Measurements from ENCODE around the gene TTC22.
"Not testable (repeated sequence)": the region's sequence is repeated elsewhere in the genome, so short reads cannot be mapped to it uniquely, and the experiment has no call there.

The TTC22 gene

GRCh38 chr1:54788459-54788858 is 12.7 kb downstream of the TTC22 start:
- Histone ChIP-seq H3K4me3 (ENCODE audit: low read depth, low read length) (no peak overlapping the region), H3K27me3 (ENCODE audit: control insufficient read depth, insufficient read depth, low read length) (peaks cover under 1% of the 10 kb centered on the region), H3K4me1 (ENCODE audit: control insufficient read depth, insufficient read depth, low read length) (no peaks in the 10 kb centered on the region), H3K36me3 (ENCODE audit: control insufficient read depth, insufficient read depth, low read length) (no peaks in the 10 kb centered on the region), H3K9me3 (ENCODE audit: control insufficient read depth, insufficient read depth, low read length) (no peaks in the 10 kb centered on the region), H3K9ac (ENCODE audit: low read depth, low read length) (no peak overlapping the region)

GRCh38 chr1:54787604-54788003 is 13.5 kb downstream of the TTC22 start:
- no peaks in the 10 kb centered on the region for H3K36me3 ChIP-seq (ENCODE audit: control insufficient read depth, insufficient read depth, low read length)
- peaks cover 9% of the 10 kb centered on the region for H3K27me3 ChIP-seq (ENCODE audit: control insufficient read depth, insufficient read depth, low read length)
- H3K9ac ChIP-seq (ENCODE audit: low read depth, low read length), result no peak overlapping the region

GRCh38 chr1:54786778-54787177 is 14.3 kb downstream of the TTC22 start:
- Histone ChIP-seq H3K4me1 (ENCODE audit: control insufficient read depth, insufficient read depth, low read length) (no peaks in the 10 kb centered on the region), H3K36me3 (ENCODE audit: control insufficient read depth, insufficient read depth, low read length) (no peaks in the 10 kb centered on the region), H3K4me3 (ENCODE audit: low read depth, low read length) (no peak overlapping the region), H3K9me3 (ENCODE audit: control insufficient read depth, insufficient read depth, low read length) (no peaks in the 10 kb centered on the region), H3K27me3 (ENCODE audit: control insufficient read depth, insufficient read depth, low read length) (peaks cover 17% of the 10 kb centered on the region), H3K9ac (ENCODE audit: low read depth, low read length) (no peak overlapping the region)

More at GRCh38 chr1:54787604-54788003, 13.5 kb downstream of the TTC22 start:
- Histone ChIP-seq H3K9me3 (ENCODE audit: control insufficient read depth, insufficient read depth, low read length) (no peaks in the 10 kb centered on the region), H3K4me3 (ENCODE audit: low read depth, low read length) (no peak overlapping the region), H3K4me1 (ENCODE audit: control insufficient read depth, insufficient read depth, low read length) (no peaks in the 10 kb centered on the region)

- Histone ChIP-seq H3K36me3 (ENCODE audit: control insufficient read depth, insufficient read depth, low read length) (no peaks in the 10 kb centered on the region), H3K9ac (ENCODE audit: low read depth, low read length) (no peak overlapping the region), H3K9me3 (ENCODE audit: control insufficient read depth, insufficient read depth, low read length) (no peaks in the 10 kb centered on the region), H3K4me3 (ENCODE audit: low read depth, low read length) (no peak overlapping the region), H3K27me3 (ENCODE audit: control insufficient read depth, insufficient read depth, low read length) (peaks cover 36% of the 10 kb centered on the region), H3K4me1 (ENCODE audit: control insufficient read depth, insufficient read depth, low read length) (no peaks in the 10 kb centered on the region)
Observed at GRCh38 chr1:54784066-54784465, 17.1 kb downstream of the TTC22 start.

- no peaks in the 10 kb centered on the region for H3K36me3 ChIP-seq (ENCODE audit: control insufficient read depth, insufficient read depth, low read length)
- H3K4me1 ChIP-seq (ENCODE audit: control insufficient read depth, insufficient read depth, low read length), result no peaks in the 10 kb centered on the region
- H3K9me3 ChIP-seq (ENCODE audit: control insufficient read depth, insufficient read depth, low read length), result no peaks in the 10 kb centered on the region
- H3K27me3 ChIP-seq (ENCODE audit: control insufficient read depth, insufficient read depth, low read length), result peaks cover 36% of the 10 kb centered on the region
- H3K9ac ChIP-seq (ENCODE audit: low read depth, low read length), result no peak overlapping the region
- H3K4me3 ChIP-seq (ENCODE audit: low read depth, low read length), result no peak overlapping the region
Observed at GRCh38 chr1:54782588-54782987, 18.5 kb downstream of the TTC22 start.

GRCh38 chr1:54782156-54782555 is 19.0 kb downstream of the TTC22 start:
- no peaks in the 10 kb centered on the region for H3K36me3 ChIP-seq (ENCODE audit: control insufficient read depth, insufficient read depth, low read length)
- H3K9ac ChIP-seq (ENCODE audit: low read depth, low read length), result no peak overlapping the region
- no peak overlapping the region for H3K4me3 ChIP-seq (ENCODE audit: low read depth, low read length)
- no peaks in the 10 kb centered on the region for H3K4me1 ChIP-seq (ENCODE audit: control insufficient read depth, insufficient read depth, low read length)
- no peaks in the 10 kb centered on the region for H3K9me3 ChIP-seq (ENCODE audit: control insufficient read depth, insufficient read depth, low read length)
- peaks cover 39% of the 10 kb centered on the region for H3K27me3 ChIP-seq (ENCODE audit: control insufficient read depth, insufficient read depth, low read length)

- Histone ChIP-seq H3K27me3 (ENCODE audit: control insufficient read depth, insufficient read depth, low read length) (peaks cover 42% of the 10 kb centered on the region), H3K9me3 (ENCODE audit: control insufficient read depth, insufficient read depth, low read length) (no peaks in the 10 kb centered on the region), H3K36me3 (ENCODE audit: control insufficient read depth, insufficient read depth, low read length) (no peaks in the 10 kb centered on the region), H3K4me1 (ENCODE audit: control insufficient read depth, insufficient read depth, low read length) (no peaks in the 10 kb centered on the region), H3K9ac (ENCODE audit: low read depth, low read length) (no peak overlapping the region), H3K4me3 (ENCODE audit: low read depth, low read length) (peak overlapping the region; percentile 41)
Observed at GRCh38 chr1:54781023-54781723, 19.9 kb downstream of the TTC22 start.

GRCh38 chr1:54777431-54777830 is 23.7 kb downstream of the TTC22 start:
- Histone ChIP-seq H3K36me3 (ENCODE audit: control insufficient read depth, insufficient read depth, low read length) (no peaks in the 10 kb centered on the region), H3K9me3 (ENCODE audit: control insufficient read depth, insufficient read depth, low read length) (no peaks in the 10 kb centered on the region), H3K4me1 (ENCODE audit: control insufficient read depth, insufficient read depth, low read length) (no peaks in the 10 kb centered on the region), H3K9ac (ENCODE audit: low read depth, low read length) (no peak overlapping the region), H3K4me3 (ENCODE audit: low read depth, low read length) (no peak overlapping the region), H3K27me3 (ENCODE audit: control insufficient read depth, insufficient read depth, low read length) (peaks cover 31% of the 10 kb centered on the region)

GRCh38 chr1:54777011-54777410 is 24.1 kb downstream of the TTC22 start:
- Histone ChIP-seq H3K9me3 (ENCODE audit: control insufficient read depth, insufficient read depth, low read length) (no peaks in the 10 kb centered on the region), H3K27me3 (ENCODE audit: control insufficient read depth, insufficient read depth, low read length) (peaks cover 27% of the 10 kb centered on the region), H3K4me3 (ENCODE audit: low read depth, low read length) (no peak overlapping the region), H3K9ac (ENCODE audit: low read depth, low read length) (no peak overlapping the region), H3K36me3 (ENCODE audit: control insufficient read depth, insufficient read depth, low read length) (no peaks in the 10 kb centered on the region), H3K4me1 (ENCODE audit: control insufficient read depth, insufficient read depth, low read length) (no peaks in the 10 kb centered on the region)

GRCh38 chr1:54775828-54776721 is 25.0 kb downstream of the TTC22 start:
- not testable (repeated sequence) for H3K4me3 ChIP-seq (ENCODE audit: low read depth, low read length); H3K4me1 ChIP-seq (ENCODE audit: control insufficient read depth, insufficient read depth, low read length); H3K36me3 ChIP-seq (ENCODE audit: control insufficient read depth, insufficient read depth, low read length); H3K9ac ChIP-seq (ENCODE audit: low read depth, low read length); H3K9me3 ChIP-seq (ENCODE audit: control insufficient read depth, insufficient read depth, low read length)
- peaks cover 19% of the 10 kb centered on the region for H3K27me3 ChIP-seq (ENCODE audit: control insufficient read depth, insufficient read depth, low read length)

GRCh38 chr1:54774820-54775498 is 26.2 kb downstream of the TTC22 start:
- Histone ChIP-seq H3K9me3 (ENCODE audit: control insufficient read depth, insufficient read depth, low read length) (no peaks in the 10 kb centered on the region), H3K9ac (ENCODE audit: low read depth, low read length) (no peak overlapping the region), H3K4me3 (ENCODE audit: low read depth, low read length) (peak overlapping the region; percentile 23), H3K27me3 (ENCODE audit: control insufficient read depth, insufficient read depth, low read length) (peaks cover 11% of the 10 kb centered on the region), H3K36me3 (ENCODE audit: control insufficient read depth, insufficient read depth, low read length) (no peaks in the 10 kb centered on the region), H3K4me1 (ENCODE audit: control insufficient read depth, insufficient read depth, low read length) (no peaks in the 10 kb centered on the region)

Data from iPS-15b (cell line).